ENCODE data around the gene KLKB1. TPM values are rescaled to one million over a fixed set of nuclear protein-coding genes. Genes with fewer than 3 reads are reported as not detected.

The KLKB1 gene
- total RNA-seq, 2 experiments from 2014 or later = not detected

DNA sequence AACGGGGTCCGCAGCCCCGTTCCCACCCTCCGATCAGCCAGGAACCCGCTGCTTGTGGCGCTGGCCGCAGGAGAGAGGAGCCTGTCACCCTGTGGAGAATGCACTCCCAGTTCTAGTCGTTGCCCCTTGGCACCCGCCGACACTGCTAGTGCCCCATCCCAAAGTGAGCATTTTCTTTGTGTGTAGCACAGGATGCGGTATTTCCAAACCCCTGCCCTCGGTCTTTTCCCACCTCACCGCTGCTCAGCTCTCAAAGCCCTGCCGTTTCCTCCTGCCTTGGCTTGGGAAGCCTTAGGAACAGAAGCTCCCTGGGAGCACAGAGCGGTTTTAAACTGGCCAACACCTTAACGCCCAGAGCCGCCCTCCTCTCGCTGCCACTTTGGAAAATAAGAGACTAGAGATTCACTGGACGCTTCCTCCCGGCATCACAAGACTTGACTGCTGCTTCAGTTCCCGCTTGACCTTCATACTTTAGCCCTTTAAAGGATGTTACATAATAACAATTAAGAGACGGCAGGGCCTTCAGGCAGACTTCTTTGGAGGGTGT lies 35.2 kb upstream of the KLKB1 start:
- Histone ChIP-seq H3K9me3 (ENCODE audit: low read length) (no peaks in the 10 kb centered on the region), H3K4me2 (ENCODE audit: low read length) (peak overlapping the region; percentile 77), H3K79me2 (ENCODE audit: insufficient read depth, low read depth, low read length) (peaks cover 17% of the 10 kb centered on the region; the same call in 1 of the 2 replicates), H4K20me1 (ENCODE audit: insufficient read depth, low read length) (no peaks in the 10 kb centered on the region), H3K9me2 (ENCODE audit: insufficient read depth, low read length) (no peaks in the 10 kb centered on the region), H3K4me3 (ENCODE audit: low read depth, low read length, poor library complexity, severe bottlenecking) (peak overlapping the region; percentile 82), H3K4me1 (ENCODE audit: insufficient read depth, low read length, poor library complexity, severe bottlenecking) (peaks cover 27% of the 10 kb centered on the region), H3K27ac (ENCODE audit: low read depth, low read length, poor library complexity, severe bottlenecking) (peak overlapping the region; percentile 91), H3K36me3 (ENCODE audit: insufficient read depth, low read length) (peaks cover 11% of the 10 kb centered on the region), H2AFZ (ENCODE audit: low read length) (peak overlapping the region; percentile 93)
- ChIA-PET CTCF (ENCODE audit: unreplicated experiment) (interaction anchor here (1.2 kb wide), 1 partner anchor 9 kb away, joined by 3 read pairs; no protein-coding TSS in a partner anchor), POLR2A (interaction anchor here (1.1 kb wide), 1 partner anchor 26 kb away, joined by 3 read pairs; no protein-coding TSS in a partner anchor)
- peak; percentile 49 for DNase-seq (ENCODE audit: low spot score)
- no peak for TF ChIP-seq CTCF (conservative IDR thresholded peaks at IDR 0.05; ENCODE audit: low read length)
- no peak for TF ChIP-seq EZH2phosphoT487 (IDR thresholded peaks at IDR 0.05; ENCODE audit: borderline replicate concordance, low read depth, low read length)
- no TSS peak for BruUV-seq (replicated peaks)
- intact Hi-C loops (cut with micrococcal nuclease; ENCODE audit: unreplicated experiment) = loop anchor here (5.0 to 10.0 kb wide), 7 partner anchors 125 to 1545 kb away; partner anchors contain the start of genes CASP3, CCDC110, CENPU and PRIMPOL

DNA sequence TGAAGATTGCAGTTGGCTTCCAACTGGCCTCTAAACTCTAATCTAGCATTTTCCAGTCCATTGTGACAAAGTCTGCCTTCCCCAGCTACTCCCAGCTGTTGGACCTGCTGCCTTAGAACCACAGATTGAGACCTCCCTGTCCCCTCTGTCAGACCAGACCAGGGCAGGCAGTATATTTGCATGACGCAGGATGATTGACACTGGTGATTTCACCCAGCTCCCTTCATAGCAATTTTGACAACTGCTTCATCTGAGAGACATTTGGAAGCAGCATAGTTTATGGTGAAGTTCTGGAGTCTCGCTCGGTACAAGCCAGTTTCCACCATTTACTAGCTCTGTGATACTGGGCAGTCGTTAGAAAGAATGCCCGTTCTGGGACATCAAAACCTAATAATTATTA lies 33.5 kb upstream of the KLKB1 start:
- Histone ChIP-seq H3K4me2 (ENCODE audit: low read length) (peak overlapping the region; percentile 77), H3K9me3 (ENCODE audit: low read length) (no peaks in the 10 kb centered on the region), H3K4me1 (ENCODE audit: insufficient read depth, low read length, poor library complexity, severe bottlenecking) (peaks cover 27% of the 10 kb centered on the region), H3K27ac (ENCODE audit: low read depth, low read length, poor library complexity, severe bottlenecking) (no peak overlapping the region), H3K4me3 (ENCODE audit: low read depth, low read length, poor library complexity, severe bottlenecking) (no peak overlapping the region), H3K79me2 (ENCODE audit: insufficient read depth, low read depth, low read length) (peaks cover 17% of the 10 kb centered on the region; the same call in 1 of the 2 replicates), H2AFZ (ENCODE audit: low read length) (no peak overlapping the region), H3K36me3 (ENCODE audit: insufficient read depth, low read length) (peaks cover 11% of the 10 kb centered on the region), H3K9me2 (ENCODE audit: insufficient read depth, low read length) (no peaks in the 10 kb centered on the region), H4K20me1 (ENCODE audit: insufficient read depth, low read length) (no peaks in the 10 kb centered on the region)
- POLR2A ChIA-PET = no interaction called here
- CTCF ChIA-PET (ENCODE audit: unreplicated experiment) = no interaction called here
- DNase-seq (ENCODE audit: low spot score) = no peak
- no TSS peak for BruUV-seq (replicated peaks)
- intact Hi-C loops (cut with micrococcal nuclease; ENCODE audit: unreplicated experiment) = loop anchor here (5.0 to 10.0 kb wide), 7 partner anchors 127 to 1547 kb away; partner anchors contain the start of genes CASP3, CCDC110, CENPU and PRIMPOL
- no peak for TF ChIP-seq CTCF (conservative IDR thresholded peaks at IDR 0.05; ENCODE audit: low read length)
- TF ChIP-seq EZH2phosphoT487 (IDR thresholded peaks at IDR 0.05; ENCODE audit: borderline replicate concordance, low read depth, low read length) = no peak

GRCh38 chr4:186196063-186196462 lies 31.2 kb upstream of the KLKB1 start:
- TF ChIP-seq CTCF (conservative IDR thresholded peaks at IDR 0.05; ENCODE audit: low read length) = no peak
- TF ChIP-seq EZH2phosphoT487 (IDR thresholded peaks at IDR 0.05; ENCODE audit: borderline replicate concordance, low read depth, low read length) = no peak
- Histone ChIP-seq H3K4me1 (ENCODE audit: insufficient read depth, low read length, poor library complexity, severe bottlenecking) (peaks cover 11% of the 10 kb centered on the region), H3K9me2 (ENCODE audit: insufficient read depth, low read length) (no peaks in the 10 kb centered on the region), H4K20me1 (ENCODE audit: insufficient read depth, low read length) (no peaks in the 10 kb centered on the region), H3K27ac (ENCODE audit: low read depth, low read length, poor library complexity, severe bottlenecking) (no peak overlapping the region), H3K4me2 (ENCODE audit: low read length) (no peak overlapping the region), H2AFZ (ENCODE audit: low read length) (no peak overlapping the region), H3K9me3 (ENCODE audit: low read length) (no peaks in the 10 kb centered on the region), H3K36me3 (ENCODE audit: insufficient read depth, low read length) (peaks cover 11% of the 10 kb centered on the region), H3K79me2 (ENCODE audit: insufficient read depth, low read depth, low read length) (peaks cover 17% of the 10 kb centered on the region; the same call in 1 of the 2 replicates), H3K4me3 (ENCODE audit: low read depth, low read length, poor library complexity, severe bottlenecking) (no peak overlapping the region)
- no TSS peak for BruUV-seq (replicated peaks)
- intact Hi-C loops (cut with micrococcal nuclease; ENCODE audit: unreplicated experiment) = loop anchor here (10.0 kb wide), 3 partner anchors 311 to 1461 kb away; partner anchors contain the start of gene CENPU
- ChIA-PET POLR2A (no interaction called here), CTCF (ENCODE audit: unreplicated experiment) (no interaction called here)
- no peak for DNase-seq (ENCODE audit: low spot score)

All from OCI-LY7 (cell line).